SU-DHL-6 (cell line): Measurements from ENCODE around the gene USF2.

Experiments used
- H2AFZ ChIP-seq: fragments of 200-600 bp; sonication (generic); 2 replicates; pipeline ENCODE4 v1.6.1; 2014; ENCODE audit warnings: low read depth, mild to moderate bottlenecking, moderate library complexity, mixed read lengths, antibody characterized with exemption, low read length; ENCODE audit not compliant: severe bottlenecking
- H3F3A ChIP-seq: fragments of 200-600 bp; shearing (Covaris generic); 2 replicates; pipeline ENCODE4 v1.6.0; 2016; ENCODE audit warnings: antibody characterized with exemption, mild to moderate bottlenecking; ENCODE audit not compliant: insufficient read depth
- H3K27ac ChIP-seq: fragments of 200-600 bp; sonication (generic); 2 replicates; pipeline ENCODE4 v1.5.1; 2016; ENCODE audit warnings: low read depth, mild to moderate bottlenecking, low read length, moderate library complexity, mixed read lengths
- H3K27me3 ChIP-seq: fragments of 200-600 bp; sonication (generic), shearing (Covaris generic); 2 replicates; pipeline ENCODE4 v1.6.0; 2014; ENCODE audit warnings: mild to moderate bottlenecking, low read length
- H3K36me3 ChIP-seq: fragments of 200-600 bp; sonication (generic); 2 replicates; pipeline ENCODE4 v1.6.1; 2014; ENCODE audit warnings: mild to moderate bottlenecking, low read length, mixed read lengths
- H3K4me2 ChIP-seq: fragments of 300-600, 200-600 bp; shearing (Covaris generic), sonication (generic); 2 replicates; pipeline ENCODE4 v1.6.0; 2014; ENCODE audit warnings: low read length, low read depth, mild to moderate bottlenecking; ENCODE audit not compliant: poor library complexity, severe bottlenecking
- H3K4me3 ChIP-seq: fragments of 200-600 bp; sonication (generic); 2 replicates; pipeline ENCODE4 v1.5.1; 2014; ENCODE audit warnings: antibody characterized with exemption, low read length, mild to moderate bottlenecking, mixed read lengths; ENCODE audit not compliant: insufficient read depth, poor library complexity, severe bottlenecking
- H3K79me2 ChIP-seq: fragments of 200-600 bp; sonication (generic); 2 replicates; pipeline ENCODE4 v1.6.1; 2014; ENCODE audit warnings: mild to moderate bottlenecking, low read length, moderate library complexity; ENCODE audit not compliant: insufficient read depth
- H3K9ac ChIP-seq: fragments of 200-600 bp; sonication (generic); 2 replicates; pipeline ENCODE4 v1.7.0; 2014; ENCODE audit warnings: mild to moderate bottlenecking, low read length
- H3K9me2 ChIP-seq: fragments of 200-600 bp; sonication (generic); replicated peaks from 2 replicates; pipeline ENCODE4 v1.6.1; 2014; ENCODE audit warnings: low read length; ENCODE audit not compliant: insufficient read depth
- H3K9me3 ChIP-seq: fragments of 200-600 bp; sonication (generic); 2 replicates; pipeline ENCODE4 v1.6.1; 2014; ENCODE audit warnings: low read length, mixed read lengths; ENCODE audit not compliant: insufficient read depth
- H4K20me1 ChIP-seq: fragments of 200-600 bp; sonication (generic); 2 replicates; pipeline ENCODE4 v1.6.1; 2014; ENCODE audit warnings: low read depth, mild to moderate bottlenecking, antibody characterized with exemption, low read length, moderate library complexity, mixed read lengths
- EZH2phosphoT487 ChIP-seq: fragments of 200-600 bp; sonication (generic), shearing (Covaris generic); conservative IDR thresholded peaks from 2 replicates; pipeline ENCODE4 v1.6.1; 2018; ENCODE audit warnings: mild to moderate bottlenecking, antibody characterized with exemption, low read length, moderate library complexity, mixed read lengths
- TF ChIP-seq, protein P1 (sequence below): fragments of 200-600 bp; sonication (generic); IDR thresholded peaks from one replicate; pipeline ENCODE4 v1.5.1; 2017; ENCODE audit warnings: antibody characterized with exemption, mild to moderate bottlenecking, low read length, moderate library complexity; ENCODE audit not compliant: insufficient read depth, poor library complexity, severe bottlenecking

Gene USF2

DNA sequence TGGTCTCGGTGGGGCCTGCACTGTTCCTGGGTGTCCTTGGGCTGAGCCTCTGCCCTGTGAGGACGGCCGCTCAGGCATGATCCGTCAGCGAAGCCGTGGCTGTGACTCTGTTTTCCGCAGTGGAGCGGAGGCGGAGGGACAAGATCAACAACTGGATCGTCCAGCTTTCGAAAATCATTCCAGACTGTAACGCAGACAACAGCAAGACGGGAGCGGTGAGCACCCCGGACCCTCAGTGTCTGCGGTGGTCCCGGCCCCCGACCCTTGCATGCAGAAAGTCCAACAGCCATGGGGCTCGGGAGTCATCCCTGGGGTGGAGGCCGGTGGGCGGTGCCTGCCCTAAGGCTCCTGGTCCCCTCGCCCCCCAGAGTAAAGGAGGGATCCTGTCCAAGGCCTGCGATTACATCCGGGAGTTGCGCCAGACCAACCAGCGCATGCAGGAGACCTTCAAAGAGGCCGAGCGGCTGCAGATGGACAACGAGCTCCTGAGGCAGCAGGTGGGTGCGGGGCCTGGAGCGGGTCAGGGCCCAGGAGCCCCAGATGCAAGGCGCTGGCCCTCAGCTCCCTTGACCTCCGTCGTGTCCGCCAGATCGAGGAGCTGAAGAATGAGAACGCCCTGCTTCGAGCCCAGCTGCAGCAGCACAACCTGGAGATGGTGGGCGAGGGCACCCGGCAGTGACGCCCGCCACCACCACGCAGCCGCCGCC, 10.0 kb downstream of the USF2 start:
- H3K27me3 ChIP-seq: no peaks in the 10 kb centered on the region
- H3K9ac ChIP-seq: no peak overlapping the region
- no peak overlapping the region for H3K4me2 ChIP-seq
- H4K20me1 ChIP-seq: no peaks in the 10 kb centered on the region
- H3F3A ChIP-seq: no peaks in the 10 kb centered on the region
- no peak overlapping the region for H3K27ac ChIP-seq
- no peaks in the 10 kb centered on the region for H3K9me2 ChIP-seq
- no peaks in the 10 kb centered on the region for H3K9me3 ChIP-seq
- H3K36me3 ChIP-seq: 0 out of 2 replicates have a peak, but pooled peaks cover 3% of the 10 kb centered on the region
- H3K4me3 ChIP-seq: no peak overlapping the region
- TF ChIP-seq, protein P1, sequence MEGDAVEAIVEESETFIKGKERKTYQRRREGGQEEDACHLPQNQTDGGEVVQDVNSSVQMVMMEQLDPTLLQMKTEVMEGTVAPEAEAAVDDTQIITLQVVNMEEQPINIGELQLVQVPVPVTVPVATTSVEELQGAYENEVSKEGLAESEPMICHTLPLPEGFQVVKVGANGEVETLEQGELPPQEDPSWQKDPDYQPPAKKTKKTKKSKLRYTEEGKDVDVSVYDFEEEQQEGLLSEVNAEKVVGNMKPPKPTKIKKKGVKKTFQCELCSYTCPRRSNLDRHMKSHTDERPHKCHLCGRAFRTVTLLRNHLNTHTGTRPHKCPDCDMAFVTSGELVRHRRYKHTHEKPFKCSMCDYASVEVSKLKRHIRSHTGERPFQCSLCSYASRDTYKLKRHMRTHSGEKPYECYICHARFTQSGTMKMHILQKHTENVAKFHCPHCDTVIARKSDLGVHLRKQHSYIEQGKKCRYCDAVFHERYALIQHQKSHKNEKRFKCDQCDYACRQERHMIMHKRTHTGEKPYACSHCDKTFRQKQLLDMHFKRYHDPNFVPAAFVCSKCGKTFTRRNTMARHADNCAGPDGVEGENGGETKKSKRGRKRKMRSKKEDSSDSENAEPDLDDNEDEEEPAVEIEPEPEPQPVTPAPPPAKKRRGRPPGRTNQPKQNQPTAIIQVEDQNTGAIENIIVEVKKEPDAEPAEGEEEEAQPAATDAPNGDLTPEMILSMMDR: no peak
- TF ChIP-seq EZH2phosphoT487: no peak
- H2AFZ ChIP-seq: no peak overlapping the region
- no peaks in the 10 kb centered on the region for H3K79me2 ChIP-seq

DNA sequence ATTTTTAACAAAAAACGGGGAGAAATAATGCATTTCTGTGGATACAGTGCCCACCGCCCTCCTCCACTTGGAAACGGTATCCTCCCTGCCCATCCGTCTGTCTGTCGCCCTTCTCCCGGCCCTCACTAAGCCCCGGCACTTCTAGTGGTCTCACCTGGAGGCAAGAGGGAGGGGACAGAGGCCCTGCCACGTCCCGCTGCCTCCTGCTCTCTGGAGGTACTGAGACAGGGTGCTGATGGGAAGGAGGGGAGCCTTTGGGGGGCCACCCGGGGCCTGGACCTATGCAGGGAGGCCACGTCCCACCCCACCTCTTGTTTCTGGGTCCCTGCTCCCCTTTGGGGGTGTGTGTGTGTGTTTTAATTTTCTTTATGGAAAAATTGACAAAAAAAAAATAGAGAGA, 10.6 kb downstream of the USF2 start:
- Histone ChIP-seq H3K9ac (no peak overlapping the region), H3K4me2 (no peak overlapping the region), H2AFZ (no peak overlapping the region), H3K27me3 (no peaks in the 10 kb centered on the region), H4K20me1 (no peaks in the 10 kb centered on the region), H3K79me2 (no peaks in the 10 kb centered on the region), H3F3A (no peaks in the 10 kb centered on the region), H3K9me3 (no peaks in the 10 kb centered on the region), H3K36me3 (0 out of 2 replicates have a peak, but pooled peaks cover 3% of the 10 kb centered on the region), H3K9me2 (no peaks in the 10 kb centered on the region), H3K27ac (no peak overlapping the region), H3K4me3 (no peak overlapping the region)
- TF ChIP-seq, protein P1: no peak
- TF ChIP-seq EZH2phosphoT487: no peak

DNA sequence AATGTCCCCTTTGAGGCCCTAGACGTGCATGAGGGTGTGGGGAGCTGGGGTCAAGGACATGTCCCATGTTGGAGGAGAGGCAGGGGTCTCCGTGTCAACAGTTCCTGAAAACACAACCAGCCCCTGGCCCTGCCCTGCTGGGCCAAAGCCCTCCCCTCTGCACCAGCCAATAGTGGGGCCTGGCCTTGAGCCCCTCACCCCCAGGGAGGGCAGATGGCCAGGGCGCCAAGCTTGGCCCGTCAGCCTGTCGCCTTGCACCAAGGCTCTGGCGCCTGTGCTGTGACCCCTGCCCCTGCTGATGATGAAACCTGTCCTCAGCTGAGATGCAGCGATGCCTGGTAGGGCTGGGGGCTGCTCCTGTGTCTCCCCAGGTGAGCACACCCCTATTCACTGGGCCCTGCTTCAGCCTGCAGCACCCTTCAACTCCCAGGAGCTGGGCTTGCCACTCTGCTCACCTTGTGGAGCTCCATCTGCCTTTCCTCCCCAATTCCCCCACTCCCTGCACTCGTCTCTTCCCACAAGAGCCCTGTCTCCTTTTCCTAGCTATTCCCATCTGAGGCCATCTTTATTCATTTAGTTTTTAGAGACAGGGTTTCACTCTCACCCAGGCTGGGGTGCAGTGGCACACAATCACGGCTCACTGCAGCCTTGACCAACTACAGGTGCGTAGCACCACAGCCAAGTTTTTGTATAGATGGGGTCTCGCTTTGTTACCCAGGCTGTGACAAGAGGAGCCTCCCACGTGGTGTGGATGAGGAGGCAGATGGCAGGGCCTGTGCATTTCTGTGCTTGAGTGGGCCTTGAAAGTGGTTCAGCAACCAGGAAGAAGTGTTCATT, 11.4 kb downstream of the USF2 start:
- Histone ChIP-seq H3K9me3 (no peaks in the 10 kb centered on the region), H3K79me2 (no peaks in the 10 kb centered on the region), H3K9ac (no peak overlapping the region), H2AFZ (no peak overlapping the region), H3K4me2 (no peak overlapping the region), H3F3A (no peaks in the 10 kb centered on the region), H3K27ac (no peak overlapping the region), H3K9me2 (no peaks in the 10 kb centered on the region), H4K20me1 (no peaks in the 10 kb centered on the region), H3K27me3 (no peaks in the 10 kb centered on the region), H3K36me3 (0 out of 2 replicates have a peak, but pooled peaks cover 3% of the 10 kb centered on the region), H3K4me3 (no peak overlapping the region)
- TF ChIP-seq, protein P1: no peak
- TF ChIP-seq EZH2phosphoT487: no peak
